CD14-positive monocyte (primary cell): ENCODE measurements around the gene RNF5. TPM values are rescaled to one million over a fixed set of nuclear protein-coding genes. Genes with fewer than 3 reads are reported as not detected.

Experiments used
- DNase-seq, 3 donors: peaks; one replicate each; pipeline ENCODE4 v3.0.0-alpha.2; 2011 to 2022
- H2AFZ ChIP-seq: 2 replicates; pipeline ENCODE4 v1.6.0; 2012; ENCODE audit warnings: mild to moderate bottlenecking, low read depth, low read length, inconsistent platforms; ENCODE audit not compliant: insufficient read depth, poor library complexity, severe bottlenecking
- H3K27ac ChIP-seq, 2 donors: 1 replicate in 1 of 2; 2 replicates in 1 of 2; pipeline ENCODE4 v1.5.1; 2012 to 2013; ENCODE audit warnings: low read length in 2 of 2, control low read depth in 1 of 2, inconsistent platforms in 1 of 2, low read depth in 1 of 2, mild to moderate bottlenecking in 1 of 2
- H3K27me3 ChIP-seq, 2 donors: one replicate each; pipeline versions ENCODE4 v1.6.0 to v1.6.1; 2011 to 2013; ENCODE audit warnings: low read length in 2 of 2; ENCODE audit not compliant: control insufficient read depth in 2 of 2, insufficient read depth in 2 of 2
- H3K36me3 ChIP-seq, 2 donors: replicated peaks in 1 of 2; 1 replicate in 1 of 2; 2 replicates in 1 of 2; pipeline versions ENCODE4 v1.5.1 to v1.6.1; 2012 to 2013; ENCODE audit warnings: low read length in 2 of 2, control low read depth in 1 of 2, inconsistent platforms in 1 of 2, mild to moderate bottlenecking in 1 of 2; ENCODE audit not compliant: insufficient read depth in 2 of 2, control insufficient read depth in 1 of 2
- H3K4me1 ChIP-seq, 2 donors: 1 replicate in 1 of 2; 2 replicates in 1 of 2; pipeline versions ENCODE4 v1.5.1 to v1.6.1; 2012 to 2013; ENCODE audit warnings: low read length in 2 of 2, control low read depth in 1 of 2, inconsistent platforms in 1 of 2, mild to moderate bottlenecking in 1 of 2, moderate library complexity in 1 of 2; ENCODE audit not compliant: insufficient read depth in 2 of 2, control insufficient read depth in 1 of 2
- H3K4me2 ChIP-seq: replicated peaks from 2 replicates; pipeline ENCODE3; 2012; ENCODE audit warnings: low read length, moderate library complexity, mild to moderate bottlenecking; ENCODE audit not compliant: poor library complexity, severe bottlenecking; ENCODE audit errors: extremely low read depth
- H3K4me3 ChIP-seq, 3 experiments: fragments of 200-600 bp in 1 of 3; sonication (generic) in 1 of 3; replicated peaks in 1 of 3; 1 replicate in 2 of 3; 2 replicates in 1 of 3; pipeline ENCODE4 v1.5.1; 2011 to 2013; ENCODE audit warnings: low read length in 3 of 3, mild to moderate bottlenecking in 3 of 3, control low read depth in 2 of 3, low read depth in 2 of 3, inconsistent platforms in 1 of 3, moderate library complexity in 1 of 3
- H3K79me2 ChIP-seq: 2 replicates; pipeline ENCODE4 v1.6.0; 2012; ENCODE audit warnings: mild to moderate bottlenecking, control low read depth, inconsistent platforms, low read length, moderate library complexity; ENCODE audit not compliant: insufficient read depth
- H3K9ac ChIP-seq: 2 replicates; pipeline ENCODE4 v1.6.0; 2017; ENCODE audit warnings: low read length, mild to moderate bottlenecking; ENCODE audit not compliant: insufficient read depth, poor library complexity, severe bottlenecking
- H3K9me3 ChIP-seq, 2 donors: replicated peaks in 1 of 2; 1 replicate in 1 of 2; 2 replicates in 1 of 2; pipeline versions ENCODE4 v1.5.1 to v1.6.1; 2012 to 2013; ENCODE audit warnings: low read length in 2 of 2, control low read depth in 1 of 2; ENCODE audit not compliant: control insufficient read depth in 1 of 2, insufficient read depth in 1 of 2
- H4K20me1 ChIP-seq: 2 replicates; pipeline ENCODE4 v1.6.0; 2012; ENCODE audit warnings: mild to moderate bottlenecking, low read length, control low read depth, moderate library complexity; ENCODE audit not compliant: insufficient read depth
- H3K27ac Mint-ChIP-seq, 7 donors: one replicate each; pipeline ENCODE4 v1.8.0; 2020; ENCODE audit warnings: mild to moderate bottlenecking in 7 of 7, mixed read lengths in 7 of 7, moderate library complexity in 6 of 7, inconsistent platforms in 2 of 7
- H3K27me3 Mint-ChIP-seq, 3 donors: one replicate each; pipeline ENCODE4 v1.8.0; 2021 to 2022; ENCODE audit warnings: low read depth in 3 of 3, mild to moderate bottlenecking in 3 of 3, mixed read lengths in 3 of 3, moderate library complexity in 3 of 3, inconsistent platforms in 1 of 3
- H3K36me3 Mint-ChIP-seq, 2 donors: one replicate each; pipeline ENCODE4 v1.8.0; 2020; ENCODE audit warnings: mixed read lengths in 2 of 2, inconsistent platforms in 1 of 2, mild to moderate bottlenecking in 1 of 2
- H3K4me1 Mint-ChIP-seq: one replicate; pipeline ENCODE4 v1.8.0; 2020; ENCODE audit warnings: mild to moderate bottlenecking, mixed read lengths
- H3K4me3 Mint-ChIP-seq, 2 donors: one replicate each; pipeline ENCODE4 v1.8.0; 2020; ENCODE audit warnings: mild to moderate bottlenecking in 2 of 2, mixed read lengths in 2 of 2, moderate library complexity in 1 of 2
- H3K9me3 Mint-ChIP-seq, 7 donors: one replicate each; pipeline ENCODE4 v1.8.0; 2020 to 2022; ENCODE audit warnings: mixed read lengths in 7 of 7, mild to moderate bottlenecking in 6 of 7, moderate library complexity in 6 of 7, inconsistent platforms in 2 of 7
- WGBS: methylation state at CpG from one replicate; pipeline ENCODE4 v1.1.5; 2013; ENCODE audit warnings: missing lambda C conversion rate; ENCODE audit not compliant: insufficient coverage; 5-methylcytosine and 5-hydroxymethylcytosine counted together
- intact Hi-C, 2 donors: fragments of 100-400 bp; cut with micrococcal nuclease; formaldehyde crosslinking; loops; one replicate each; pipeline versions ENCODE4 v1.15.0 to v1.15.1; 2023
- polyA plus RNA-seq, 3 donors: library from polyadenylated mRNA; depleted of rRNA in 1 of 3; unstranded in 2 of 3; stranded (reverse) in 1 of 3; fragments of 300-500 nt in 2 of 3; fragments of >200 nt in 1 of 3; fragmentation: Illumina TruSeq in 2 of 3; gene quantifications; 1 replicate in 2 of 3; 2 replicates in 1 of 3; pipeline ENCODE4 v1.2.3, GENCODE V29; 2012 to 2021
- TF ChIP-seq, protein P1 (sequence below): fragments of 200-600 bp; IDR thresholded peaks from one replicate; pipeline ENCODE4 v1.8.0; 2022; ENCODE audit warnings: antibody characterized with exemption, mild to moderate bottlenecking

Gene RNF5
- polyA plus RNA-seq, 3 donors = 62.2 to 108 (median 83.5) TPM

DNA sequence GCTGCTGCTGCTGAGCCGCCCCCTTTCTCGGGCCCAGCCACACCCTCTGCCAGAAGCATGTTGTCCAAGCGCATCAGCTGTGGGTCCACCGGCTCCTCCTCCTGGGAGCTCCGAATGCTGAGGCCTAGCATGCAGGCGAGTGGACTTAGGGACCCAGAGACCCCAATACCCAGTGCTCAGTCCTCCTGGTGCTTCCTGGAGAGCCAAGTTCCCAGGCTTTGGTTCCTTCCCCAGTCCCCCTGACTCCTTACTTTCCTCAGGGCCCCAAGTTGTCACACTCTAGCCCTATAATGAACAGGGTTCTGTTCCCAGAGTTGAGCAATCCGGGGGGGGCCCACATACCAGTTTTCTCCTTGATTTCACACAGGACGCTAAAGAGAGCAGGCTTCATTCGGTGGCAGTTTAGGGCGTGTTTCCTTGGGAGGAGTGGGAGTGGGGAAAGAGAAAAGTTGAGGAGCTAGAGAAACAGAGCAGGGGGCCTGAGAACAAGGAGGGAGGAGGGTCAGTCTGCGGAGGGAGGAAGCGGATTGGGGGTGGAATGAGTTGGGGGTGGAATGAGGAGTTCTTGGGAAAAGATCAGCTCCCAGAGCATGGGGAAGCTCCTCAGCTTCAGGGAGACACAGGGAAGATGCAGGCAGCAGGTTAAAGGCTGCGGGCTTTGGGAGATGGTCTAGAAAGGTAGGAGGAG, 10.3 kb downstream of the RNF5 start:
- Histone ChIP-seq H3K9ac (peak overlapping the region; percentile 84), H3K9me3 (no peaks in the 10 kb centered on the region), H3K36me3 (peaks cover 34 to 47% of the 10 kb centered on the region in 2 donors), H3K4me1 (peaks cover 56 to 64% of the 10 kb centered on the region in 2 donors), H3K27me3 (no peaks in the 10 kb centered on the region), H4K20me1 (peaks cover 7% of the 10 kb centered on the region), H3K4me2 (peak overlapping the region; percentile 100), H3K79me2 (peaks cover 82% of the 10 kb centered on the region), H2AFZ (no peak overlapping the region), H3K27ac (peak overlapping the region; percentile 89 to 95), H3K4me3 (peak overlapping the region; percentile 74 to 98 (median 81))
- H3K27ac Mint-ChIP-seq = peak overlapping the region; percentile 85 to 97 (median 93)
- WGBS = 22% methylated on average over 7 of the region's 13 CpGs
- peak overlapping the region; percentile 94 to 98 for H3K4me3 Mint-ChIP-seq
- peaks cover 0 to 2% (median 1%) of the 10 kb centered on the region in 3 donors for H3K27me3 Mint-ChIP-seq
- TF ChIP-seq, protein P1, sequence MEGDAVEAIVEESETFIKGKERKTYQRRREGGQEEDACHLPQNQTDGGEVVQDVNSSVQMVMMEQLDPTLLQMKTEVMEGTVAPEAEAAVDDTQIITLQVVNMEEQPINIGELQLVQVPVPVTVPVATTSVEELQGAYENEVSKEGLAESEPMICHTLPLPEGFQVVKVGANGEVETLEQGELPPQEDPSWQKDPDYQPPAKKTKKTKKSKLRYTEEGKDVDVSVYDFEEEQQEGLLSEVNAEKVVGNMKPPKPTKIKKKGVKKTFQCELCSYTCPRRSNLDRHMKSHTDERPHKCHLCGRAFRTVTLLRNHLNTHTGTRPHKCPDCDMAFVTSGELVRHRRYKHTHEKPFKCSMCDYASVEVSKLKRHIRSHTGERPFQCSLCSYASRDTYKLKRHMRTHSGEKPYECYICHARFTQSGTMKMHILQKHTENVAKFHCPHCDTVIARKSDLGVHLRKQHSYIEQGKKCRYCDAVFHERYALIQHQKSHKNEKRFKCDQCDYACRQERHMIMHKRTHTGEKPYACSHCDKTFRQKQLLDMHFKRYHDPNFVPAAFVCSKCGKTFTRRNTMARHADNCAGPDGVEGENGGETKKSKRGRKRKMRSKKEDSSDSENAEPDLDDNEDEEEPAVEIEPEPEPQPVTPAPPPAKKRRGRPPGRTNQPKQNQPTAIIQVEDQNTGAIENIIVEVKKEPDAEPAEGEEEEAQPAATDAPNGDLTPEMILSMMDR = no peak
- no peaks in the 10 kb centered on the region for H3K9me3 Mint-ChIP-seq
- peaks cover 48 to 61% of the 10 kb centered on the region in 2 donors for H3K36me3 Mint-ChIP-seq
- no peak for DNase-seq
- H3K4me1 Mint-ChIP-seq = peaks cover 61% of the 10 kb centered on the region
- intact Hi-C loops = no loop called here

- WGBS = 1% methylated on average over 10 of the region's 10 CpGs
- H3K27me3 ChIP-seq = no peaks in the 10 kb centered on the region
- peak overlapping the region; percentile 85 to 97 (median 93) for H3K27ac Mint-ChIP-seq
- H2AFZ ChIP-seq = no peak overlapping the region
- H3K36me3 Mint-ChIP-seq = peaks cover 41 to 54% of the 10 kb centered on the region in 2 donors
- H3K9ac ChIP-seq = peak overlapping the region; percentile 84
- peak overlapping the region; percentile 100 for H3K4me2 ChIP-seq
- H3K9me3 Mint-ChIP-seq = no peaks in the 10 kb centered on the region
- no peaks in the 10 kb centered on the region for H3K9me3 ChIP-seq
- H3K4me1 Mint-ChIP-seq = peaks cover 68% of the 10 kb centered on the region
- H3K27me3 Mint-ChIP-seq = peaks cover 0 to 2% (median 1%) of the 10 kb centered on the region in 3 donors
- H4K20me1 ChIP-seq = peaks cover 7% of the 10 kb centered on the region
- intact Hi-C loops = no loop called here
- TF ChIP-seq, protein P1 = no peak
- no peak for DNase-seq
- peaks cover 27 to 41% of the 10 kb centered on the region in 2 donors for H3K36me3 ChIP-seq
- peak overlapping the region; percentile 89 to 95 for H3K27ac ChIP-seq
- H3K79me2 ChIP-seq = peaks cover 85% of the 10 kb centered on the region
- H3K4me1 ChIP-seq = peaks cover 62 to 71% of the 10 kb centered on the region in 2 donors
- H3K4me3 ChIP-seq = peak overlapping the region; percentile 74 to 98 (median 81)
- peak overlapping the region; percentile 94 to 98 for H3K4me3 Mint-ChIP-seq
Observed at GRCh38 chr6:32189069-32189741, 11.0 kb downstream of the RNF5 start.
